H1 (cell line): Measurements from ENCODE around the gene PGAP3. TPM values are rescaled to one million over a fixed set of nuclear protein-coding genes. Genes with fewer than 3 reads are reported as not detected.

Experiments
- CTCF ChIA-PET: fragments of 300-600 bp; sonication (Branson Sonifier 250); formaldehyde crosslinking; loops from one replicate; lab custom pipeline; 2021; ENCODE audit not compliant: partially characterized antibody; lab: Charles Lee
- POLR2A ChIA-PET: fragments of 300-600 bp; sonication (Branson Sonifier 250); formaldehyde crosslinking; loops from one replicate; lab custom pipeline; 2021; ENCODE audit warnings: inconsistent platforms; ENCODE audit not compliant: partially characterized antibody; lab: Charles Lee
- DNase-seq, 2 experiments: peaks; one replicate each; pipeline versions ENCODE4 v3.0.0 to v3.0.0-alpha.2; 2010 to 2022; ENCODE audit warnings: low spot score in 2 of 2, low read depth in 1 of 2, mixed read lengths in 1 of 2
- FAIRE-seq: peaks from 2 replicates; lab custom pipeline; 2011; peaks lifted over from hg19 to GRCh38; lab: Jason Lieb, UNC
- H2AFZ ChIP-seq: 2 replicates; pipeline ENCODE4 v1.8.1; 2012; ENCODE audit warnings: low read length, inconsistent platforms
- H2AK5ac ChIP-seq: 2 replicates; pipeline ENCODE4 v1.6.1; 2013; ENCODE audit warnings: low read depth, low read length
- H2BK120ac ChIP-seq: replicated peaks from 2 replicates; pipeline ENCODE3; 2013; ENCODE audit warnings: low read depth, low read length, inconsistent platforms
- H2BK12ac ChIP-seq: 2 replicates; pipeline ENCODE4 v1.6.1; 2013; ENCODE audit warnings: low read depth, low read length
- H2BK15ac ChIP-seq: 2 replicates; pipeline ENCODE4 v1.6.1; 2013; ENCODE audit warnings: low read length
- H2BK20ac ChIP-seq: 2 replicates; pipeline ENCODE4 v1.6.1; 2013; ENCODE audit warnings: low read length
- H2BK5ac ChIP-seq: 2 replicates; pipeline ENCODE4 v1.6.1; 2013; ENCODE audit warnings: low read depth, low read length
- H3K14ac ChIP-seq: 2 replicates; pipeline ENCODE4 v1.6.1; 2013; ENCODE audit warnings: inconsistent platforms; ENCODE audit not compliant: insufficient read length
- H3K18ac ChIP-seq: 2 replicates; pipeline ENCODE4 v1.6.1; 2013; ENCODE audit warnings: low read length; ENCODE audit errors: extremely low read depth
- H3K23ac ChIP-seq: 2 replicates; pipeline ENCODE4 v1.6.1; 2013; ENCODE audit warnings: inconsistent platforms; ENCODE audit not compliant: insufficient read length
- H3K23me2 ChIP-seq: 2 replicates; pipeline ENCODE4 v1.6.1; 2013; ENCODE audit warnings: low read depth, low read length
- H3K27ac ChIP-seq: 2 replicates; pipeline ENCODE4 v1.6.1; 2011; ENCODE audit warnings: low read depth, low read length, inconsistent platforms
- H3K27me3 ChIP-seq, 4 experiments: replicated peaks in 1 of 4; 1 replicate in 1 of 4; 2 replicates in 3 of 4; pipeline versions ENCODE4 v1.6.1 to v1.8.1; 2011 to 2013; ENCODE audit warnings: low read length in 3 of 4, mild to moderate bottlenecking in 3 of 4, inconsistent platforms in 2 of 4, mixed read lengths in 2 of 4, moderate library complexity in 1 of 4; ENCODE audit not compliant: control insufficient read depth in 3 of 4, insufficient read depth in 3 of 4; ENCODE audit errors: extremely low read depth in 1 of 4
- H3K36me3 ChIP-seq, 4 experiments: 2 replicates each; pipeline versions ENCODE4 v1.6.1 to v1.8.1; 2011 to 2013; ENCODE audit warnings: mild to moderate bottlenecking in 4 of 4, low read length in 3 of 4, moderate library complexity in 2 of 4, control low read depth in 1 of 4, inconsistent platforms in 1 of 4; ENCODE audit not compliant: insufficient read depth in 4 of 4, control insufficient read depth in 2 of 4
- H3K4ac ChIP-seq: replicated peaks from 2 replicates; pipeline ENCODE3; 2013; ENCODE audit warnings: low read length, low read depth, mixed read lengths, inconsistent platforms; ENCODE audit not compliant: insufficient read length
- H3K4me1 ChIP-seq, 4 experiments: replicated peaks in 1 of 4; 1 replicate in 1 of 4; 2 replicates in 3 of 4; pipeline versions ENCODE4 v1.6.1 to v1.8.1; 2011 to 2013; ENCODE audit warnings: low read length in 3 of 4, inconsistent platforms in 2 of 4, mixed read lengths in 1 of 4; ENCODE audit not compliant: insufficient read depth in 4 of 4, control insufficient read depth in 3 of 4
- H3K4me2 ChIP-seq, 2 experiments: 2 replicates each; pipeline versions ENCODE4 v1.6.1 to v1.8.1; 2011 to 2013; ENCODE audit warnings: low read depth in 2 of 2, low read length in 2 of 2, control low read depth in 1 of 2, inconsistent platforms in 1 of 2, mild to moderate bottlenecking in 1 of 2; ENCODE audit not compliant: insufficient read depth in 1 of 2
- H3K4me3 ChIP-seq, 4 experiments: fragments of 200-600, 300-600 bp in 1 of 4; sonication (generic), shearing (Covaris generic), sonication (Bioruptor Twin) in 1 of 4; 2 replicates each; pipeline versions ENCODE4 v1.5.1 to v1.8.1; 2011 to 2016; ENCODE audit warnings: low read length in 4 of 4, low read depth in 3 of 4, control low read depth in 2 of 4, inconsistent platforms in 2 of 4, mild to moderate bottlenecking in 2 of 4, mixed read lengths in 1 of 4, moderate library complexity in 1 of 4; ENCODE audit not compliant: insufficient read depth in 2 of 4; ENCODE audit errors: extremely low read depth in 1 of 4
- H3K56ac ChIP-seq: replicated peaks from 2 replicates; pipeline ENCODE3; 2013; ENCODE audit warnings: low read depth, mild to moderate bottlenecking, mixed read lengths, low read length, inconsistent platforms; ENCODE audit not compliant: insufficient read length
- H3K79me1 ChIP-seq: 2 replicates; pipeline ENCODE4 v1.6.1; 2013; ENCODE audit warnings: low read depth, low read length, control low read depth
- H3K79me2 ChIP-seq, 2 experiments: 2 replicates each; pipeline versions ENCODE4 v1.6.1 to v1.8.1; 2012 to 2013; ENCODE audit warnings: low read length in 2 of 2, mild to moderate bottlenecking in 2 of 2, inconsistent platforms in 1 of 2; ENCODE audit not compliant: insufficient read depth in 2 of 2, control insufficient read depth in 1 of 2
- H3K9ac ChIP-seq, 4 experiments: replicated peaks in 1 of 4; 1 replicate in 1 of 4; 2 replicates in 3 of 4; pipeline versions ENCODE4 v1.6.1 to v1.8.1; 2011 to 2013; ENCODE audit warnings: low read depth in 3 of 4, low read length in 3 of 4, control low read depth in 2 of 4, mild to moderate bottlenecking in 2 of 4, moderate library complexity in 2 of 4, inconsistent platforms in 1 of 4; ENCODE audit errors: extremely low read depth in 1 of 4
- H3K9me3 ChIP-seq, 2 experiments: 2 replicates each; pipeline versions ENCODE4 v1.6.1 to v1.8.1; 2012 to 2013; ENCODE audit warnings: mild to moderate bottlenecking in 2 of 2, moderate library complexity in 2 of 2, control low read depth in 1 of 2, inconsistent platforms in 1 of 2, low read depth in 1 of 2, low read length in 1 of 2, mixed read lengths in 1 of 2; ENCODE audit not compliant: insufficient read depth in 2 of 2
- H4K20me1 ChIP-seq, 2 experiments: replicated peaks in 1 of 2; 2 replicates each; pipeline versions ENCODE3 to v1.8.1; 2011 to 2013; ENCODE audit warnings: inconsistent platforms in 2 of 2, low read length in 2 of 2, mild to moderate bottlenecking in 1 of 2; ENCODE audit not compliant: insufficient read depth in 2 of 2, control insufficient read depth in 1 of 2
- H4K5ac ChIP-seq: 2 replicates; pipeline ENCODE4 v1.6.1; 2013; ENCODE audit warnings: low read length, low read depth, mixed read lengths, inconsistent platforms; ENCODE audit not compliant: insufficient read length
- H4K8ac ChIP-seq: 2 replicates; pipeline ENCODE4 v1.8.0; 2013; ENCODE audit warnings: mild to moderate bottlenecking, moderate library complexity, low read length, inconsistent platforms; ENCODE audit not compliant: insufficient read depth; ENCODE audit errors: extremely low read depth
- H4K91ac ChIP-seq: replicated peaks from 2 replicates; pipeline ENCODE3; 2013; ENCODE audit warnings: low read length, mixed read lengths, inconsistent platforms; ENCODE audit not compliant: insufficient read length
- GTF2F1 ChIP-seq: IDR thresholded peaks from 2 replicates; pipeline ENCODE4 v1.6.1; 2012; ENCODE audit warnings: low read depth, low read length, improper control_type of control experiment, borderline replicate concordance
- SUZ12 ChIP-seq: fragments of 200-600 bp; sonication (generic); IDR thresholded peaks from 2 replicates; pipeline ENCODE4 v1.6.1; 2012; ENCODE audit warnings: mild to moderate bottlenecking, inconsistent platforms, low read length, moderate library complexity, mixed read lengths
- TBP ChIP-seq: IDR thresholded peaks from 2 replicates; pipeline ENCODE4 v1.6.1; 2011; ENCODE audit warnings: low read depth, low read length, improper control_type of control experiment
- WGBS, 2 experiments: shearing (Covaris generic) in 1 of 2; methylation state at CpG; one replicate each; pipeline versions ENCODE4 v1.1.6 to v1.1.7; 2013 to 2015; ENCODE audit warnings: low lambda C conversion rate in 2 of 2, mixed read lengths in 2 of 2, inconsistent platforms in 1 of 2, low coverage in 1 of 2, missing lambda C conversion rate in 1 of 2; ENCODE audit not compliant: insufficient replicate concordance in 2 of 2, insufficient coverage in 1 of 2, insufficient read length in 1 of 2; ENCODE audit errors: extremely low coverage in 1 of 2, missing lambda C conversion rate in 1 of 2; 5-methylcytosine and 5-hydroxymethylcytosine counted together
- polyA plus RNA-seq, 7 experiments: library from polyadenylated mRNA; depleted of rRNA in 3 of 7; stranded (reverse) in 5 of 7; unstranded in 2 of 7; fragments of >200 nt in 5 of 7; fragments of 200-250 nt in 2 of 7; gene quantifications; 1 replicate in 5 of 7; 2 replicates in 1 of 7; 4 replicates in 1 of 7; pipeline versions ENCODE4 v1.2.1 to v1.2.3, GENCODE V29; 2011 to 2013; ENCODE audit warnings: missing spikeins in 2 of 7, mixed read lengths in 2 of 7
- total RNA-seq: library from RNA; stranded (reverse); fragmentation: NEBNext Ultra II Directional; extraction: Animal tissue kit (Norgen Biotek cat#: 25700); gene quantifications from 2 replicates; pipeline ENCODE4 v1.2.1, GENCODE V29; 2021

PGAP3 gene
- total and polyA plus RNA-seq, 2 of the 8 experiments (the other 6 are each of a cell fraction or from before 2014, with no cell fraction given) = 21.0 to 30.7 TPM

DNA sequence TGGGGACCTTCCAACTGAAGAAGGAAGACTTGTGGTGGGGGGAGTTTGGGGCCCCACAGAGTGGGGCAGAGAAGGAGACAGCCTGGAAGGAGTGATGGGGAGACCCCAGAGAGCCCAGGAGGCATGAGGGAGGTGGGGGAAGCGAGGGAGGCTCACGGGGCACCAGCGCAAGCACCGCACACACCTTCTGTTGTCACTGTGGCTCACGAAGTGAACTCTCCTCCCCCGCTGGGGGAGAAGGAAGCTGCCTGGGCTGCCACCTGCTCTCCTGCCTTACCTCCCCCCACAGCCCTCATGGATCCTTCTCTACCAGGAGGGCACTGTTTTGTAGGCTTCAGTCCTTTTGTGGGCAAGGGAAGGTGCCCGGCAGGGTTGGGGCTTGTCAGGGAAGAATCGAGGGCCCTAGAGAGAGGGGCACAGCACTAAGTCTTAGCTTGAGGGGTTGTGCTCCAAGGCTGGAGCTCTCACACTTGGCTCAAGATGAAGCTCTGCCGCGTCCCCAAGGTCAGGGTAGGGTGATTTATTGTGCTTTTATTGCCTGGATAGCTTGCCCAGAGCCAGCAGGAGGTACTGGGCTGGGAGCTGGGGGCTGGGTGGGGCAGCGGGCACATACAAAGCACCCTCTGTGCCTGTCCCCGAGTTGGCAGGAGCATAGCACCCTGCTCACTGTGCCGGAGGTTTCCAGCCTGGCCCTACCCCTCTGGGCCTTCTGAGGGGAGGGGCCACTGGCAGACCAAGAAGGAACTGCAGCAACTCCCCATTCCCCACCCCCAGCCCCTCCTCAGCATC lies 55.5 kb downstream of the PGAP3 start:
- H4K91ac ChIP-seq = peak overlapping the region; percentile 59
- H3K27ac ChIP-seq = no peak overlapping the region
- no peak overlapping the region for H2AFZ ChIP-seq
- H3K18ac ChIP-seq = peak overlapping the region; percentile 34
- no peaks in the 10 kb centered on the region for H3K79me2 ChIP-seq
- H4K8ac ChIP-seq = no peak overlapping the region
- CTCF ChIA-PET = interaction anchor here (0.9 to 49.2 kb wide), 7 partner anchors 7 to 103 kb away, joined by 3 to 1885 read pairs (median 18); partner anchors contain the start of genes ERBB2, PGAP3, PNMT and PPP1R1B
- no peak overlapping the region; the same call in 1 of the 2 replicates for H2BK15ac ChIP-seq
- 0 out of 2 replicates have a peak overlapping the region, but pooled peaks have one; percentile 7 for H2AK5ac ChIP-seq
- WGBS, 2 experiments = 79% methylated on average over 12 of the region's 13 CpGs; no CpG with 5 or more reads in 1 of the 2 experiments
- H2BK5ac ChIP-seq = peak overlapping the region; percentile 83; the same call in 1 of the 2 replicates
- peaks cover 4% of the 10 kb centered on the region; the same call in 1 of the 2 replicates for H3K23me2 ChIP-seq
- H3K4me3 ChIP-seq = no peak overlapping the region
- no peaks in the 10 kb centered on the region for H3K36me3 ChIP-seq
- peak overlapping the region; percentile 84; the same call in 1 of the 2 replicates for H2BK20ac ChIP-seq
- no peak overlapping the region for H3K4ac ChIP-seq
- FAIRE-seq (no peak), DNase-seq (no peak)
- no peak overlapping the region for H3K9ac ChIP-seq
- no peak overlapping the region for H2BK120ac ChIP-seq
- no peaks in the 10 kb centered on the region for H4K20me1 ChIP-seq
- no peaks in the 10 kb centered on the region for H3K9me3 ChIP-seq
- POLR2A ChIA-PET = interaction anchor here (0.7 to 5.8 kb wide), 8 partner anchors 13 to 63 kb away, joined by 3 to 39 read pairs (median 4); partner anchors contain the start of genes PNMT and TCAP
- peaks cover 14 to 61% (median 51%) of the 10 kb centered on the region in 4 experiments for H3K4me1 ChIP-seq
- peak overlapping the region; percentile 75; the same call in 1 of the 2 replicates for H2BK12ac ChIP-seq
- no peak overlapping the region for H4K5ac ChIP-seq
- no peak overlapping the region for H3K56ac ChIP-seq
- 0 out of 2 replicates have a peak, but pooled peaks cover 2% of the 10 kb centered on the region for H3K79me1 ChIP-seq
- H3K27me3 ChIP-seq = peaks cover 2 to 12% (median 9%) of the 10 kb centered on the region in 4 experiments; a peak in 6 of 7 replicates
- no peak overlapping the region for H3K14ac ChIP-seq
- H3K4me2 ChIP-seq = 0 out of 4 replicates have a peak overlapping the region, but pooled peaks of 1 of the 2 experiments have one; percentile 9
- no peak overlapping the region for H3K23ac ChIP-seq
- TF ChIP-seq SUZ12 = no peak
- no peak for TF ChIP-seq TBP
- TF ChIP-seq GTF2F1 = no peak
